Measurements from ENCODE around the gene VSIG10L. TPM values are rescaled to one million over a fixed set of nuclear protein-coding genes. Genes with fewer than 3 reads are reported as not detected.

VSIG10L gene
- total RNA-seq, 1 experiment from 2014 or later: 4.5 TPM

DNA sequence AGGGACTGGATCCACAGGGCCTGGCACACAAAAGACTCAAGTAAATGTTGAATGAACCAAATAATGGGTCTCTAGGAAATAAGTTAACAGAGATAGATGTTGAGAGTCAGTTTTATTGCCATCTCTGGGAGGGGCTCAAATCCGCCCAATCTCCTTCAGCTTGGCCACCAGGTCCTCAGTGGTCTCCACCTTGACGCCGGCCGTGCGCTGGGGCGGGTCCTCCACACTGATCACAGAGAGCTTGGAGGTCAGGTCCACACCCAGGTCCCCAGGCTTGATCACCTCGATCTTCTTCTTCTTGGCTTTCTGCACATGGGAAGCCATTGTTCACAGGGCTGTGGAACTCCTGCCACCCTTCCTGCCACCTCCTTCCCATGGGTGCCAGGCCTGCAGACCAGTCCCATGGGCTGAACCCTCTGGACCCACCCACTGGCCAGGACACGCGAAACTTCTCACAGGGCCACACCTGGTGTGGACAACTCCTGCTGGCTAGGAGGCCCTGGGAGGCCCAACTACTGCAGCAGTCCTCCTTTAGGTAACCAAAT lies 3.2 kb upstream of the VSIG10L start:
- Histone ChIP-seq H3K27me3 (replicated peaks; ENCODE audit: control insufficient read depth, insufficient read depth, low read length) (no peaks in the 10 kb centered on the region), H3K9me3 (no peaks in the 10 kb centered on the region), H3K36me3 (ENCODE audit: control insufficient read depth, insufficient read depth, low read length) (peaks cover 4% of the 10 kb centered on the region; the same call in 1 of the 2 replicates), H3K4me3 (ENCODE audit: low read depth, low read length) (no peak overlapping the region), H3K4me1 (peaks cover 43% of the 10 kb centered on the region)
- ChIA-PET POLR2A (no interaction called here), CTCF (no interaction called here)
- peak overlapping the region; percentile 26 for H3K27ac Mint-ChIP-seq (ENCODE audit: unreplicated experiment)
- BruUV-seq (replicated peaks): no TSS peak
- peaks cover 26% of the 10 kb centered on the region for H3K4me1 Mint-ChIP-seq (ENCODE audit: low read depth, unreplicated experiment)
- H3K27me3 Mint-ChIP-seq (ENCODE audit: insufficient read depth, unreplicated experiment): no peaks in the 10 kb centered on the region
- peaks cover 54% of the 10 kb centered on the region for H3K36me3 Mint-ChIP-seq (ENCODE audit: insufficient read depth, unreplicated experiment)
- TF ChIP-seq, protein P1, sequence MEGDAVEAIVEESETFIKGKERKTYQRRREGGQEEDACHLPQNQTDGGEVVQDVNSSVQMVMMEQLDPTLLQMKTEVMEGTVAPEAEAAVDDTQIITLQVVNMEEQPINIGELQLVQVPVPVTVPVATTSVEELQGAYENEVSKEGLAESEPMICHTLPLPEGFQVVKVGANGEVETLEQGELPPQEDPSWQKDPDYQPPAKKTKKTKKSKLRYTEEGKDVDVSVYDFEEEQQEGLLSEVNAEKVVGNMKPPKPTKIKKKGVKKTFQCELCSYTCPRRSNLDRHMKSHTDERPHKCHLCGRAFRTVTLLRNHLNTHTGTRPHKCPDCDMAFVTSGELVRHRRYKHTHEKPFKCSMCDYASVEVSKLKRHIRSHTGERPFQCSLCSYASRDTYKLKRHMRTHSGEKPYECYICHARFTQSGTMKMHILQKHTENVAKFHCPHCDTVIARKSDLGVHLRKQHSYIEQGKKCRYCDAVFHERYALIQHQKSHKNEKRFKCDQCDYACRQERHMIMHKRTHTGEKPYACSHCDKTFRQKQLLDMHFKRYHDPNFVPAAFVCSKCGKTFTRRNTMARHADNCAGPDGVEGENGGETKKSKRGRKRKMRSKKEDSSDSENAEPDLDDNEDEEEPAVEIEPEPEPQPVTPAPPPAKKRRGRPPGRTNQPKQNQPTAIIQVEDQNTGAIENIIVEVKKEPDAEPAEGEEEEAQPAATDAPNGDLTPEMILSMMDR (IDR thresholded peaks at IDR 0.05; ENCODE audit: insufficient read depth in 1 of 2, low read depth in 1 of 2, low read length in 1 of 2, severe bottlenecking in 1 of 2, unreplicated experiment in 1 of 2): no peak
- intact Hi-C loops (cut with micrococcal nuclease; ENCODE audit: unreplicated experiment): no loop called here
- no peak overlapping the region for H3K4me3 Mint-ChIP-seq (ENCODE audit: unreplicated experiment)
- DNase-seq: no peak
- no peaks in the 10 kb centered on the region for H3K9me3 Mint-ChIP-seq (ENCODE audit: unreplicated experiment)

DNA sequence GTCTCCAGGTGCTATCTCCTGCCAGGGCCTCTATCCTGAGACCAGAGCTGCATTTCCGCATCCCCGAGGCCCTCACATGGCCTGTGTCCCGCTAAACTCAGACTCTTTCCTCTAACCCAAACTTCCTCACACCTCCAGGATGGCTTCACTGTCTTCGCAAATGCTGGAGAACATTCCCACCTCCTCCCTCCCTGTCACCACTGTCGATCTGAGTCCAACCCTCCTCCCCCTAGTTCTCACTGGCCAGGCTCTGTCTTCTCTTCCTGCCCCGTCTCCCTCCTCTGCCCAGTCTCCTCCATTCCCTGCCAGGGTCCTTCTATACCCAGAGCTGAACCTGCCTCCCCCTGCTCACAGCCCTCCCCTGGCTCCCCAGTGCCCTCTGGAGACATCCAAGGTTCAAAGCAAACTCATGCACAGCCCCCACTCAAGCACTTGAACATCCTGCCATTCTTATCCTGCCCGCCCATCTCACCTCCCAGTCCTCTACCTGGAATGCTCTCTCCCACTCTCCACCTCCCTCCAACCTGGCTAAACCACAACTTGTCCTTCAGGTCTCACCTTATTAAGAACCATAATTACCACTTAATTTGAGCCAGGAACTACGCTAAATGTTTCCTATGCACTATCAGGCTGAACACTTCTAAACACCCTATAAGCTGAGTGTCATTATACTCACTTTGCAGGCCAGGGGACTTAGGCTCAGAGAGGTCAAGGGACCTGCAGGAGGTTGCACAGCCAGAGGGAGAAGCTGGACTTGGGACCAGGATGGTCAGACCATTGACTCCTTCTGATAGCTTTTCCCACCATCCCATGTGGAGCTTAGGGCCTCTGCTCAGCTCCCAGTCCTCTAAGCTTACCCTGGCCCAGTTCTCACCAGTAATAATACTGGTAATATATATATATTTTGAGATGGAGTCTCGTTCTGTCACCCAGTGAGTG lies 961 bp upstream of the VSIG10L start:
- peak overlapping the region; percentile 58 for H3K27ac Mint-ChIP-seq (ENCODE audit: unreplicated experiment)
- H3K4me3 Mint-ChIP-seq (ENCODE audit: unreplicated experiment): peak overlapping the region; percentile 57
- peaks cover 32% of the 10 kb centered on the region for H3K4me1 Mint-ChIP-seq (ENCODE audit: low read depth, unreplicated experiment)
- no peaks in the 10 kb centered on the region for H3K9me3 Mint-ChIP-seq (ENCODE audit: unreplicated experiment)
- no TSS peak for BruUV-seq (replicated peaks)
- intact Hi-C loops (cut with micrococcal nuclease; ENCODE audit: unreplicated experiment): no loop called here
- Histone ChIP-seq H3K27me3 (replicated peaks; ENCODE audit: control insufficient read depth, insufficient read depth, low read length) (no peaks in the 10 kb centered on the region), H3K36me3 (ENCODE audit: control insufficient read depth, insufficient read depth, low read length) (peaks cover 1% of the 10 kb centered on the region; the same call in 1 of the 2 replicates), H3K4me1 (peaks cover 35% of the 10 kb centered on the region), H3K9me3 (no peaks in the 10 kb centered on the region), H3K4me3 (ENCODE audit: low read depth, low read length) (no peak overlapping the region)
- ChIA-PET POLR2A (interaction anchor here (1.6 to 2.4 kb wide), 2 partner anchors 12 to 23 kb away, joined by 7 to 11 read pairs; no protein-coding TSS in a partner anchor), CTCF (interaction anchor here (1.1 to 3.9 kb wide), 2 partner anchors 12 to 65 kb away, joined by 4 to 46 read pairs; no protein-coding TSS in a partner anchor)
- TF ChIP-seq, protein P1 (IDR thresholded peaks at IDR 0.05; ENCODE audit: insufficient read depth in 1 of 2, low read depth in 1 of 2, low read length in 1 of 2, severe bottlenecking in 1 of 2, unreplicated experiment in 1 of 2): no peak
- DNase-seq: no peak
- peaks cover 48% of the 10 kb centered on the region for H3K36me3 Mint-ChIP-seq (ENCODE audit: insufficient read depth, unreplicated experiment)
- no peaks in the 10 kb centered on the region for H3K27me3 Mint-ChIP-seq (ENCODE audit: insufficient read depth, unreplicated experiment)

DNA sequence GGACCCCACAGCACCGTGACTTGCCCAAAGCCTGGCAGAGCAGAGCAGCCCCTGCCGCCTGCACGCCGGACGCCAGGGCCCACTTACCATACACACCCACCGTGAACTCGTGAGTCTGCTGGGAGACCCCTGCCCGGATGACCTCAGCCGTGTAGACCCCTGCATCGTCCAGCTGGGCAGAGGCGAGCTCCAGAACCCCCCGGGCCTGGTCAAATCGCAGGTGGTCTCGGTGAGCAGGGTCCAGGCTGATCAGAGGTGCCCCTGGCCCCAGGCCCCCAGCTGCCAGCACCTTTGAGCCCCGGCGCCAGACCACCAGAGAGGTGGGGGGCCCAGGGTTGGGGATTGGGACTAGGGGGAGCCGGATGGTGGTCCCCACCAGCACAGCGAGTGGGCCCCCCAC lies 873 bp downstream of the VSIG10L start:
- H3K27ac Mint-ChIP-seq (ENCODE audit: unreplicated experiment): peak overlapping the region; percentile 91
- POLR2A ChIA-PET: interaction anchor here (0.5 to 2.4 kb wide), 6 partner anchors 14 to 349 kb away, joined by 3 to 67 read pairs (median 7); no protein-coding TSS in a partner anchor
- DNase-seq: no peak

More for the DNA sequence above, 873 bp downstream of the VSIG10L start:
- Mint-ChIP-seq H3K4me1 (ENCODE audit: low read depth, unreplicated experiment) (peaks cover 25% of the 10 kb centered on the region), H3K9me3 (ENCODE audit: unreplicated experiment) (no peaks in the 10 kb centered on the region), H3K4me3 (ENCODE audit: unreplicated experiment) (peak overlapping the region; percentile 86), H3K36me3 (ENCODE audit: insufficient read depth, unreplicated experiment) (peaks cover 34% of the 10 kb centered on the region), H3K27me3 (ENCODE audit: insufficient read depth, unreplicated experiment) (no peaks in the 10 kb centered on the region)
- TF ChIP-seq, protein P1 (IDR thresholded peaks at IDR 0.05; ENCODE audit: insufficient read depth in 1 of 2, low read depth in 1 of 2, low read length in 1 of 2, severe bottlenecking in 1 of 2, unreplicated experiment in 1 of 2): no peak
- BruUV-seq (replicated peaks): no TSS peak
- peaks cover 26% of the 10 kb centered on the region for H3K4me1 ChIP-seq
- CTCF ChIA-PET: interaction anchor here (2.3 to 3.9 kb wide), 3 partner anchors 14 to 27 kb away, joined by 24 to 46 read pairs (median 30); partner anchors contain the start of gene ETFB
- intact Hi-C loops (cut with micrococcal nuclease; ENCODE audit: unreplicated experiment): no loop called here
- no peaks in the 10 kb centered on the region for H3K9me3 ChIP-seq
- no peaks in the 10 kb centered on the region for H3K27me3 ChIP-seq (replicated peaks; ENCODE audit: control insufficient read depth, insufficient read depth, low read length)
- H3K4me3 ChIP-seq (ENCODE audit: low read depth, low read length): peak overlapping the region; percentile 78
- 0 out of 2 replicates have a peak, but pooled peaks cover 1% of the 10 kb centered on the region for H3K36me3 ChIP-seq (ENCODE audit: control insufficient read depth, insufficient read depth, low read length)

Measured in Caco-2 (cell line).